Measurements from ENCODE around the gene PJA2.

DNA sequence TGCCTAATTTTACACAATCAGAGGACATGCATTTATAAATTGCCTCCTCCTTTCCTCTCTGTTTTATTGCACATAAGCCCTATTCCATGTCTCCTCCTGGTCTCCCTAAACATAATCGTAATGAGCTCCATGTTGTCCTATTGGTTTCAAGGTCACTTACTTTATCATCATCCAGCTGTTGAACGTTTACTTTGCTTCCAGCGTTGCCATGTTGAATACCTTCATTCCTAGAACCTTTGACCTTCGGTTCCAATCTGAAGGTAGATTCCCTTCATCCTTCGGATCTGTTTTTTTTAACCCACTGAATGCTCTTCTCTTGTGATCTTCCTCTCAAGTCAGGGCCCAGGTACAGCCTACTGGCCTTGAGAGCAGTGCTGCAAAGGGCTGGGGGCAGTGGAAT lies 84.3 kb downstream of the PJA2 start:
- TF ChIP-seq EZH2 (IDR thresholded peaks at IDR 0.05) (no peak), POLR2AphosphoS5 (IDR thresholded peaks at IDR 0.05; ENCODE audit: borderline replicate concordance, low read depth, low read length) (no peak), FOXP2 (optimal IDR thresholded peaks at IDR 0.05; ENCODE audit: control extremely low read depth, extremely low read length, insufficient read depth) (no peak)

Data from SK-N-MC (cell line).